Endothelial cell of umbilical vein (primary cell): ENCODE data around the gene C3. TPM values are rescaled to one million over a fixed set of nuclear protein-coding genes. Genes with fewer than 3 reads are reported as not detected.
A peak's percentile ranks its signal among the peaks of the same experiment; 100 is the strongest.

Source experiments
- BruUV-seq: library from RNA; stranded (reverse); fragments of 400-500 nt; replicated peaks from 2 replicates; lab custom pipeline; 2021; lab: Mats Ljungman, UMichigan
- CTCF ChIA-PET: fragments of 300-600, 350-600 bp; sonication (Branson Sonifier 250); formaldehyde crosslinking; loops from one replicate; lab custom pipeline; 2021; ENCODE audit warnings: antibody characterized with exemption, inconsistent platforms; lab: Charles Lee
- POLR2A ChIA-PET: fragments of 300-600, 350-600 bp; sonication (Branson Sonifier 250); formaldehyde crosslinking; loops from one replicate; lab custom pipeline; 2021; ENCODE audit warnings: antibody characterized with exemption, inconsistent platforms; lab: Charles Lee
- DNase-seq: peaks from one replicate; pipeline ENCODE4 v3.0.0-alpha.2; 2011; ENCODE audit warnings: low read depth, low spot score
- FAIRE-seq: peaks from 2 replicates; lab custom pipeline; 2011; peaks lifted over from hg19 to GRCh38; lab: Jason Lieb, UNC
- H2AFZ ChIP-seq: 2 replicates; pipeline ENCODE4 v1.6.0; 2012; ENCODE audit warnings: low read depth, low read length, control low read depth, inconsistent platforms
- H3K27ac ChIP-seq: 2 replicates; pipeline ENCODE4 v1.5.1; 2011; ENCODE audit warnings: low read depth, mild to moderate bottlenecking, control low read depth, low read length, moderate library complexity; ENCODE audit not compliant: insufficient read depth
- H3K27me3 ChIP-seq, 2 experiments: 2 replicates each; pipeline versions ENCODE4 v1.6.0 to v1.6.1; 2011; ENCODE audit warnings: low read length in 2 of 2, mixed read lengths in 1 of 2; ENCODE audit not compliant: control insufficient read depth in 2 of 2, insufficient read depth in 2 of 2
- H3K36me3 ChIP-seq, 2 experiments: 2 replicates in 1 of 2; 3 replicates in 1 of 2; pipeline ENCODE4 v1.5.1; 2011; ENCODE audit warnings: low read length in 2 of 2, mild to moderate bottlenecking in 1 of 2, moderate library complexity in 1 of 2; ENCODE audit not compliant: control insufficient read depth in 2 of 2, insufficient read depth in 2 of 2; ENCODE audit errors: extremely low read depth in 1 of 2
- H3K4me1 ChIP-seq: 3 replicates; pipeline ENCODE4 v1.5.1; 2011; ENCODE audit warnings: mild to moderate bottlenecking, low read length; ENCODE audit not compliant: control insufficient read depth, insufficient read depth; ENCODE audit errors: extremely low read depth
- H3K4me2 ChIP-seq: 2 replicates; pipeline ENCODE4 v1.6.1; 2011; ENCODE audit warnings: low read length, control low read depth, mixed read lengths; ENCODE audit not compliant: insufficient read depth
- H3K4me3 ChIP-seq, 3 experiments: fragments of 200-600 bp in 1 of 3; sonication (generic), shearing (Covaris generic) in 1 of 3; replicated peaks in 1 of 3; 2 replicates each; pipeline ENCODE4 v1.5.1; 2011 to 2016; ENCODE audit warnings: control low read depth in 3 of 3, low read length in 3 of 3, mild to moderate bottlenecking in 2 of 3, inconsistent platforms in 1 of 3, low read depth in 1 of 3, moderate library complexity in 1 of 3; ENCODE audit not compliant: insufficient read depth in 1 of 3
- H3K79me2 ChIP-seq: 2 replicates; pipeline ENCODE4 v1.6.0; 2012; ENCODE audit warnings: low read length, inconsistent platforms; ENCODE audit not compliant: control insufficient read depth, insufficient read depth
- H3K9ac ChIP-seq: replicated peaks from 2 replicates; pipeline ENCODE3; 2011; ENCODE audit warnings: low read length, control low read depth; ENCODE audit not compliant: insufficient read depth; ENCODE audit errors: extremely low read depth
- H3K9me1 ChIP-seq: replicated peaks from 3 replicates; pipeline ENCODE4 v1.6.0; 2011; ENCODE audit warnings: mild to moderate bottlenecking, low read length; ENCODE audit not compliant: control insufficient read depth, insufficient read depth; ENCODE audit errors: extremely low read depth
- H3K9me3 ChIP-seq: replicated peaks from 2 replicates; pipeline ENCODE4 v1.5.1; 2012; ENCODE audit warnings: low read length, inconsistent platforms; ENCODE audit not compliant: control insufficient read depth, insufficient read depth
- H4K20me1 ChIP-seq: replicated peaks from 2 replicates; pipeline ENCODE3; 2011; ENCODE audit warnings: mild to moderate bottlenecking, low read length; ENCODE audit not compliant: control insufficient read depth, insufficient read depth; ENCODE audit errors: extremely low read depth
- EZH2 ChIP-seq: IDR thresholded peaks from 2 replicates; pipeline ENCODE4 v1.6.1; 2012; ENCODE audit warnings: borderline replicate concordance, low read depth, mild to moderate bottlenecking, moderate library complexity, low read length, inconsistent platforms; ENCODE audit not compliant: severe bottlenecking
- FOS ChIP-seq: IDR thresholded peaks from 2 replicates; pipeline ENCODE4 v1.6.1; 2011; ENCODE audit warnings: mild to moderate bottlenecking, low read length, moderate library complexity, borderline replicate concordance; ENCODE audit not compliant: insufficient read depth
- GATA2 ChIP-seq: IDR thresholded peaks from 2 replicates; pipeline ENCODE4 v1.7.0; 2011; ENCODE audit warnings: low read depth, mild to moderate bottlenecking, moderate library complexity, mixed read lengths, low read length; ENCODE audit not compliant: insufficient read length, insufficient read depth
- JUN ChIP-seq: IDR thresholded peaks from 2 replicates; pipeline ENCODE4 v1.6.1; 2011; ENCODE audit warnings: borderline replicate concordance, low read depth; ENCODE audit not compliant: insufficient read length, insufficient read depth
- MAX ChIP-seq: IDR thresholded peaks from 2 replicates; pipeline ENCODE4 v1.6.1; 2011; ENCODE audit not compliant: insufficient read depth, insufficient read length
- MYC ChIP-seq: IDR thresholded peaks from one replicate; pipeline ENCODE4 v1.6.1; 2011; ENCODE audit warnings: mild to moderate bottlenecking, low read depth, low read length
- POLR2A ChIP-seq: IDR thresholded peaks from 2 replicates; pipeline ENCODE4 v1.6.1; 2012; ENCODE audit warnings: low read depth, mild to moderate bottlenecking, control low read depth, low read length
- POLR2AphosphoS5 ChIP-seq: IDR thresholded peaks from 2 replicates; pipeline ENCODE4 v1.6.1; 2012; ENCODE audit warnings: low read depth, mild to moderate bottlenecking, control low read depth, low read length, moderate library complexity; ENCODE audit not compliant: insufficient read depth
- dilution Hi-C: fragments of 300-500 bp; cut with MboI; formaldehyde crosslinking; loops from one replicate; pipeline ENCODE4 v1.15.0; 2019; ENCODE audit warnings: low sequenced_read_pairs; ENCODE audit not compliant: extremely low pct_ligation_motif_present
- intact Hi-C: fragments of 100-400 bp; cut with micrococcal nuclease; formaldehyde crosslinking; loops from one replicate; pipeline ENCODE4 v1.10.0; 2022
- polyA plus RNA-seq, 4 experiments: library from polyadenylated mRNA; depleted of rRNA in 3 of 4; stranded (reverse) in 3 of 4; unstranded in 1 of 4; fragments of >200 nt; gene quantifications; 2 replicates each; pipeline versions ENCODE4 v1.2.1 to v1.2.3, GENCODE V29; 2011 to 2012; ENCODE audit warnings: missing spikeins in 1 of 4
- total RNA-seq: library from RNA; stranded (reverse); gene quantifications from 2 replicates; pipeline ENCODE4 v1.2.3, GENCODE V29; 2021
- TF ChIP-seq, protein P1 (sequence below), 2 donors: IDR thresholded peaks; 1 replicate in 1 of 2; 2 replicates in 1 of 2; pipeline ENCODE4 v1.5.1; 2011; ENCODE audit warnings: low read length in 2 of 2, mild to moderate bottlenecking in 2 of 2, moderate library complexity in 2 of 2, control low read depth in 1 of 2, inconsistent platforms in 1 of 2, low read depth in 1 of 2; ENCODE audit not compliant: insufficient read depth in 1 of 2; ENCODE audit errors: extremely low read depth in 1 of 2

The C3 gene
- total and polyA plus RNA-seq, 2 donors (not counting 3 experiments of a cell fraction or from before 2014, with no cell fraction given) = 0.23 TPM; not detected in 1

DNA sequence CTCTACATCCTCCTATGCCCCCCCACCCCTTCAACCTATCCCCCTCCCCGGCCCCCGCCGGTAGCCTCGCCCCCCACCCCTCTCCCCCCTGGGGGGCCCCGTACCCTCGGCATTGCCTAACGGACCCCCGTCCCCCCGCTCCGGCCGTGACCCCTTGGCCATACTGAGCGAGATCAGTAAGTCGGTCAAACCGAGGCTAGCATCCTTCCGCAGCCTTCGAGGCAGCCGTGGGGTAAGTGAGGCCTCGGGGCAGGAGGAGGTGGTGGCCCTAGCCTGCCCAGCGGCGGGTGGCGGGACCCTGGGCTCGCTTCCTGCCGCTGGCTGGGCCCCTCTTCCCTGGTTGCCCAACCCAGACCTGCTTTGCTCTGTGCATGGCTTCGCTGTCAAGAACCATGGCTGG, 25.5 kb upstream of the C3 start:
- Histone ChIP-seq H3K27me3 (no peaks in the 10 kb centered on the region), H3K9me3 (no peaks in the 10 kb centered on the region), H3K79me2 (peaks cover 24% of the 10 kb centered on the region), H4K20me1 (no peaks in the 10 kb centered on the region), H3K4me1 (peaks cover 26% of the 10 kb centered on the region), H3K9ac (no peak overlapping the region), H3K36me3 (peaks cover 9 to 35% of the 10 kb centered on the region in 2 experiments), H3K9me1 (no peaks in the 10 kb centered on the region), H2AFZ (no peak overlapping the region), H3K27ac (no peak overlapping the region), H3K4me2 (no peak overlapping the region), H3K4me3 (no peak overlapping the region)
- no peak for TF ChIP-seq FOS
- TF ChIP-seq POLR2A = no peak
- intact Hi-C loops (loop anchor here (1.0 kb wide), 1 partner anchor 7 kb away; no protein-coding TSS in a partner anchor), dilution Hi-C loops (no loop called here)
- BruUV-seq = no TSS peak
- no peak for FAIRE-seq
- CTCF ChIA-PET = no interaction called here
- DNase-seq = no peak
- POLR2A ChIA-PET = no interaction called here

GRCh38 chr19:6744381-6745301, 24.2 kb upstream of the C3 start:
- Histone ChIP-seq H4K20me1 (no peaks in the 10 kb centered on the region), H3K36me3 (peaks cover 9 to 30% of the 10 kb centered on the region in 2 experiments), H2AFZ (no peak overlapping the region), H3K27me3 (no peaks in the 10 kb centered on the region), H3K4me3 (no peak overlapping the region), H3K4me2 (peak overlapping the region; percentile 5), H3K27ac (peak overlapping the region; percentile 70), H3K9me3 (no peaks in the 10 kb centered on the region), H3K9ac (peak overlapping the region; percentile 17), H3K4me1 (peaks cover 26% of the 10 kb centered on the region), H3K9me1 (no peaks in the 10 kb centered on the region), H3K79me2 (peaks cover 37% of the 10 kb centered on the region)
- intact Hi-C loops = loop anchor here (1.0 to 5.0 kb wide), 2 partner anchors 9 to 1832 kb away; no protein-coding TSS in a partner anchor
- no TSS peak for BruUV-seq
- ChIA-PET POLR2A (no interaction called here), CTCF (interaction anchor here (1.4 to 1.5 kb wide), 3 partner anchors 59 to 228 kb away, joined by 4 to 6 read pairs (median 4); no protein-coding TSS in a partner anchor)
- FAIRE-seq (peak; percentile 91), DNase-seq (peak; percentile 78)
- dilution Hi-C loops = no loop called here
- no peak for TF ChIP-seq MYC
- peak; percentile 44 for TF ChIP-seq FOS
- no peak for TF ChIP-seq MAX
- peak; percentile 69 for TF ChIP-seq POLR2AphosphoS5
- TF ChIP-seq JUN = no peak
- no peak for TF ChIP-seq GATA2
- TF ChIP-seq, protein P1, sequence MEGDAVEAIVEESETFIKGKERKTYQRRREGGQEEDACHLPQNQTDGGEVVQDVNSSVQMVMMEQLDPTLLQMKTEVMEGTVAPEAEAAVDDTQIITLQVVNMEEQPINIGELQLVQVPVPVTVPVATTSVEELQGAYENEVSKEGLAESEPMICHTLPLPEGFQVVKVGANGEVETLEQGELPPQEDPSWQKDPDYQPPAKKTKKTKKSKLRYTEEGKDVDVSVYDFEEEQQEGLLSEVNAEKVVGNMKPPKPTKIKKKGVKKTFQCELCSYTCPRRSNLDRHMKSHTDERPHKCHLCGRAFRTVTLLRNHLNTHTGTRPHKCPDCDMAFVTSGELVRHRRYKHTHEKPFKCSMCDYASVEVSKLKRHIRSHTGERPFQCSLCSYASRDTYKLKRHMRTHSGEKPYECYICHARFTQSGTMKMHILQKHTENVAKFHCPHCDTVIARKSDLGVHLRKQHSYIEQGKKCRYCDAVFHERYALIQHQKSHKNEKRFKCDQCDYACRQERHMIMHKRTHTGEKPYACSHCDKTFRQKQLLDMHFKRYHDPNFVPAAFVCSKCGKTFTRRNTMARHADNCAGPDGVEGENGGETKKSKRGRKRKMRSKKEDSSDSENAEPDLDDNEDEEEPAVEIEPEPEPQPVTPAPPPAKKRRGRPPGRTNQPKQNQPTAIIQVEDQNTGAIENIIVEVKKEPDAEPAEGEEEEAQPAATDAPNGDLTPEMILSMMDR (IDR thresholded peaks at IDR 0.05; ENCODE audit: extremely low read depth in 1 of 2, insufficient read depth in 1 of 2, low read depth in 1 of 2, low read length in 2 of 2) = no peak
- TF ChIP-seq POLR2A = no peak
- no peak for TF ChIP-seq EZH2
